Neural progenitor cell (in vitro differentiated cells): ENCODE data around the gene CYP4V2.

Experiments used
- EZH2 ChIP-seq: fragments of 200-600 bp; sonication (generic); IDR thresholded peaks from 2 replicates; pipeline ENCODE4 v1.6.1; 2017; ENCODE audit warnings: antibody characterized with exemption, mild to moderate bottlenecking, moderate library complexity
- EZH2phosphoT487 ChIP-seq: fragments of 200-600 bp; sonication (generic); IDR thresholded peaks from 2 replicates; pipeline ENCODE4 v1.6.1; 2017; ENCODE audit warnings: antibody characterized with exemption
- TF ChIP-seq, protein P1 (sequence below): fragments of 200-600 bp; sonication (generic); IDR thresholded peaks from 2 replicates; pipeline ENCODE4 v1.5.1; 2017; ENCODE audit warnings: antibody characterized with exemption, mild to moderate bottlenecking

DNA sequence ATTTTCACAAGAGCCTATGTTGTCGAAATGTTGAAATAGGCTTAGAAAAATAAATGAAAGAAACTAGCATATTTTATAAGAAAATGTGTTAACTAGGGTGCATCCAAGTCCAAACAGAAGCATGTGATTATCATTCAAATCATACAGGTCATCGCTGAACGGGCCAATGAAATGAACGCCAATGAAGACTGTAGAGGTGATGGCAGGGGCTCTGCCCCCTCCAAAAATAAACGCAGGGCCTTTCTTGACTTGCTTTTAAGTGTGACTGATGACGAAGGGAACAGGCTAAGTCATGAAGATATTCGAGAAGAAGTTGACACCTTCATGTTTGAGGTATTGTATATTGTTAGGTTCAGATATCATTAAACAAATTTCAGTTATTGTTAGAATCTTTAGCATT, 9.6 kb downstream of the CYP4V2 start:
- TF ChIP-seq, protein P1, sequence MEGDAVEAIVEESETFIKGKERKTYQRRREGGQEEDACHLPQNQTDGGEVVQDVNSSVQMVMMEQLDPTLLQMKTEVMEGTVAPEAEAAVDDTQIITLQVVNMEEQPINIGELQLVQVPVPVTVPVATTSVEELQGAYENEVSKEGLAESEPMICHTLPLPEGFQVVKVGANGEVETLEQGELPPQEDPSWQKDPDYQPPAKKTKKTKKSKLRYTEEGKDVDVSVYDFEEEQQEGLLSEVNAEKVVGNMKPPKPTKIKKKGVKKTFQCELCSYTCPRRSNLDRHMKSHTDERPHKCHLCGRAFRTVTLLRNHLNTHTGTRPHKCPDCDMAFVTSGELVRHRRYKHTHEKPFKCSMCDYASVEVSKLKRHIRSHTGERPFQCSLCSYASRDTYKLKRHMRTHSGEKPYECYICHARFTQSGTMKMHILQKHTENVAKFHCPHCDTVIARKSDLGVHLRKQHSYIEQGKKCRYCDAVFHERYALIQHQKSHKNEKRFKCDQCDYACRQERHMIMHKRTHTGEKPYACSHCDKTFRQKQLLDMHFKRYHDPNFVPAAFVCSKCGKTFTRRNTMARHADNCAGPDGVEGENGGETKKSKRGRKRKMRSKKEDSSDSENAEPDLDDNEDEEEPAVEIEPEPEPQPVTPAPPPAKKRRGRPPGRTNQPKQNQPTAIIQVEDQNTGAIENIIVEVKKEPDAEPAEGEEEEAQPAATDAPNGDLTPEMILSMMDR = no peak
- TF ChIP-seq EZH2phosphoT487 = no peak
- TF ChIP-seq EZH2 = no peak
